GM12878 (cell line): ENCODE results near the gene P2RX4. TPM values are rescaled to one million over a fixed set of nuclear protein-coding genes. Genes with fewer than 3 reads are reported as not detected.
A peak's percentile ranks its signal among the peaks of the same experiment; 100 is the strongest.

ENCODE experiments used
- BACH1 ChIP-seq: fragments of 450-650 bp; IDR thresholded peaks from 2 replicates; pipeline ENCODE4 v1.6.1; 2017; ENCODE audit warnings: mild to moderate bottlenecking, borderline replicate concordance
- GATAD2B ChIP-seq: fragments of 450-650 bp; conservative IDR thresholded peaks from 2 replicates; pipeline ENCODE4 v1.6.1; 2017; ENCODE audit warnings: low read depth, mild to moderate bottlenecking, moderate library complexity
- MEF2B ChIP-seq: fragments of 450-650 bp; IDR thresholded peaks from 2 replicates; pipeline ENCODE4 v1.6.1; 2018; ENCODE audit warnings: mild to moderate bottlenecking, moderate library complexity; ENCODE audit not compliant: partially characterized antibody, poor library complexity, severe bottlenecking
- PAX5 ChIP-seq: IDR thresholded peaks from 2 replicates; pipeline ENCODE4 v1.6.1; 2011; ENCODE audit warnings: low read depth, low read length, borderline replicate concordance
- PML ChIP-seq: IDR thresholded peaks from 2 replicates; pipeline ENCODE4 v1.6.1; 2012; ENCODE audit warnings: low read length, inconsistent platforms
- POLR2A ChIP-seq: IDR thresholded peaks from 2 replicates; pipeline ENCODE4 v1.6.1; 2011; ENCODE audit warnings: low read depth, mild to moderate bottlenecking, low read length
- POLR2AphosphoS5 ChIP-seq: IDR thresholded peaks from 2 replicates; pipeline ENCODE4 v1.6.1; 2011; ENCODE audit warnings: mild to moderate bottlenecking, low read length, inconsistent platforms
- POU2F2 ChIP-seq: IDR thresholded peaks from 3 replicates; pipeline ENCODE4 v1.6.1; 2011; ENCODE audit warnings: low read depth, mild to moderate bottlenecking, low read length, borderline replicate concordance
- RBBP5 ChIP-seq: fragments of 200-600 bp; sonication (generic); conservative IDR thresholded peaks from 2 replicates; pipeline ENCODE4 v1.6.1; 2016
- SMAD5 ChIP-seq: IDR thresholded peaks from 2 replicates; pipeline ENCODE4 v1.6.1; 2016; ENCODE audit warnings: antibody characterized with exemption, low read depth
- STAT1 ChIP-seq: fragments of 450-650 bp; conservative IDR thresholded peaks from 2 replicates; pipeline ENCODE4 v1.6.1; 2014; ENCODE audit warnings: antibody characterized with exemption, mild to moderate bottlenecking
- ZNF24 ChIP-seq: fragments of 450-650 bp; IDR thresholded peaks from 2 replicates; pipeline ENCODE4 v1.6.1; 2017; ENCODE audit warnings: antibody characterized with exemption, mild to moderate bottlenecking
- polyA plus RNA-seq, 11 experiments: library from polyadenylated mRNA; depleted of rRNA in 4 of 11; unstranded in 6 of 11; stranded (reverse) in 5 of 11; fragments of >200 nt; fragmentation: Nextera tagmentation in 4 of 11; fragmentation: Illumina TruSeq in 1 of 11; extraction: Ambion mirVana in 4 of 11; extraction: Trizol in 1 of 11; gene quantifications; 1 replicate in 1 of 11; 2 replicates in 10 of 11; pipeline versions ENCODE4 v1.2.1 to v1.2.3, GENCODE V29; 2011 to 2016; ENCODE audit warnings: inconsistent platforms in 2 of 11, missing spikeins in 2 of 11, low read depth in 1 of 11
- total RNA-seq, 4 experiments: library from RNA; depleted of rRNA in 3 of 4; stranded (reverse); fragments of >200 nt in 3 of 4; fragmentation: Illumina TruSeq in 1 of 4; extraction: Trizol in 1 of 4; gene quantifications; 2 replicates each; pipeline versions ENCODE4 v1.2.1 to v1.2.3, GENCODE V29; 2013 to 2021
- TF ChIP-seq, protein P1 (sequence below): IDR thresholded peaks from 2 replicates; pipeline ENCODE4 v1.6.1; 2011; ENCODE audit warnings: borderline replicate concordance, low read depth, mild to moderate bottlenecking, moderate library complexity, low read length; ENCODE audit not compliant: insufficient read depth, poor library complexity, severe bottlenecking
- TF ChIP-seq, protein P2 (sequence below): fragments of 450-650 bp; formaldehyde crosslinking; IDR thresholded peaks from 2 replicates; pipeline ENCODE4 v1.4.0; 2022; ENCODE audit warnings: mild to moderate bottlenecking, moderate library complexity
- TF ChIP-seq, protein P3 (sequence below): fragments of 450-650 bp; IDR thresholded peaks from 2 replicates; pipeline ENCODE4 v1.6.1; 2017; ENCODE audit warnings: mild to moderate bottlenecking, moderate library complexity
- TF ChIP-seq, protein P4 (sequence below): IDR thresholded peaks from 2 replicates; pipeline ENCODE4 v1.6.1; 2012; ENCODE audit warnings: low read depth, low read length, improper control_type of control experiment
- TF ChIP-seq, protein P5 (sequence below): fragments of 450-650 bp; IDR thresholded peaks from 2 replicates; pipeline ENCODE4 v1.6.1; 2017; ENCODE audit warnings: mild to moderate bottlenecking

Gene P2RX4
- total and polyA plus RNA-seq, 10 of the 15 experiments (the other 5 are each of a cell fraction or from before 2014, with no cell fraction given): 9.0 to 43.4 (median 20.5) TPM

DNA sequence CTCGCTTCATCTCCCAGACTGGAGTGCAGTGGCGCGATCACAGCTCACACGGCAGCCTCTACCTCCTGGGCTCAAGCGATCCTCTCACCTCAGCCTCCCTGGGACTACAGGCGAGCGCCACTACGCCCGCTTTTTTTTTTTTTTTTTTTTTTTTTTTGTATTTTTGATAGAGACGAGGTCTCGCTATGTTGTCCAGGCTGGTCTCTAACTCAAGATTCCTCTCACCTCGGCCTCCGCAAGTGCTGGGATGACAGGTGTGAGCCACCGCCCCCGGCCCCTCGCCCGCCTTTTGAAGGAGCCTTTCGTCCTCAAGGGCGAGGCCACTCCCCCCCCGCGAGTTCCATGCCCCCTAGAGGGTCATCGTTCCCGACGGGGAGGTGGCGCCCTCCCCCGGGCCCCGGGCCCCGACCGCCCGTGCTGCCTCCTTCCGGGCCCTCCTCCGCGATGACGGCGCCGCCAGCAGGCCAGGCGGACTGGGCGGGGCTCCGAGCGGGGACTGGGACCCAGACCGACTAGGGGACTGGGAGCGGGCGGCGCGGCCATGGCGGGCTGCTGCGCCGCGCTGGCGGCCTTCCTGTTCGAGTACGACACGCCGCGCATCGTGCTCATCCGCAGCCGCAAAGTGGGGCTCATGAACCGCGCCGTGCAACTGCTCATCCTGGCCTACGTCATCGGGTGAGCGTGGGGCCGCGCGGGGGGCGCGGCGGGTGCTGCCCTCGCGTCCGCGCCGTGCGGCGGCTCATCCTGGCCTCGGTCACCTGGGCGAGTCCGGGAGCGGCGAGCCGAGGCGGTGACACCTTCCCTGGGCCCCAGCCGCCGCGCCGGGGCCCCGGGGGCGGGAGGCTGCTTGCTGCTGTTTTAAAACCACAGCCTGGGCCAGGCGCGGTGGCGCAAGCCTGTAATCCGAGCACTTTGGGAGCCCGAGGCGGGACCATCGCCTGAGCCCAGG is at the start of gene P2RX4 (continued):
- TF ChIP-seq, protein P1, sequence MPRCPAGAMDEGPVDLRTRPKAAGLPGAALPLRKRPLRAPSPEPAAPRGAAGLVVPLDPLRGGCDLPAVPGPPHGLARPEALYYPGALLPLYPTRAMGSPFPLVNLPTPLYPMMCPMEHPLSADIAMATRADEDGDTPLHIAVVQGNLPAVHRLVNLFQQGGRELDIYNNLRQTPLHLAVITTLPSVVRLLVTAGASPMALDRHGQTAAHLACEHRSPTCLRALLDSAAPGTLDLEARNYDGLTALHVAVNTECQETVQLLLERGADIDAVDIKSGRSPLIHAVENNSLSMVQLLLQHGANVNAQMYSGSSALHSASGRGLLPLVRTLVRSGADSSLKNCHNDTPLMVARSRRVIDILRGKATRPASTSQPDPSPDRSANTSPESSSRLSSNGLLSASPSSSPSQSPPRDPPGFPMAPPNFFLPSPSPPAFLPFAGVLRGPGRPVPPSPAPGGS: no peak
- TF ChIP-seq MEF2B: peak; percentile 51
- TF ChIP-seq STAT1: 0 out of 2 replicates have a peak, but pooled peaks have one; percentile 23
- peak; percentile 77; the same call in 1 of the 3 replicates for TF ChIP-seq POU2F2
- TF ChIP-seq, protein P2, sequence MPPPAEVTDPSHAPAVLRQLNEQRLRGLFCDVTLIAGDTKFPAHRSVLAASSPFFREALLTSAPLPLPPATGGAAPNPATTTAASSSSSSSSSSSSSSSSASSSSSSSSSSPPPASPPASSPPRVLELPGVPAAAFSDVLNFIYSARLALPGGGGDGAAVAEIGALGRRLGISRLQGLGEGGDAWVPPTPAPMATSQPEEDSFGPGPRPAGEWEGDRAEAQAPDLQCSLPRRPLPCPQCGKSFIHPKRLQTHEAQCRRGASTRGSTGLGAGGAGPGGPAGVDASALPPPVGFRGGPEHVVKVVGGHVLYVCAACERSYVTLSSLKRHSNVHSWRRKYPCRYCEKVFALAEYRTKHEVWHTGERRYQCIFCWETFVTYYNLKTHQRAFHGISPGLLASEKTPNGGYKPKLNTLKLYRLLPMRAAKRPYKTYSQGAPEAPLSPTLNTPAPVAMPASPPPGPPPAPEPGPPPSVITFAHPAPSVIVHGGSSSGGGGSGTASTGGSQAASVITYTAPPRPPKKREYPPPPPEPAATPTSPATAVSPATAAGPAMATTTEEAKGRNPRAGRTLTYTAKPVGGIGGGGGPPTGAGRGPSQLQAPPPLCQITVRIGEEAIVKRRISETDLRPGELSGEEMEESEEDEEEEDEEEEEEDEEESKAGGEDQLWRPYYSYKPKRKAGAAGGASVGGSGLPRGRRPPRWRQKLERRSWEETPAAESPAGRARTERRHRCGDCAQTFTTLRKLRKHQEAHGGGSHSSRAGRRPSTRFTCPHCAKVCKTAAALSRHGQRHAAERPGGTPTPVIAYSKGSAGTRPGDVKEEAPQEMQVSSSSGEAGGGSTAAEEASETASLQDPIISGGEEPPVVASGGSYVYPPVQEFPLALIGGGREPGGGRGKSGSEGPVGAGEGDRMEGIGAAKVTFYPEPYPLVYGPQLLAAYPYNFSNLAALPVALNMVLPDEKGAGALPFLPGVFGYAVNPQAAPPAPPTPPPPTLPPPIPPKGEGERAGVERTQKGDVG (CRISPR knock-in tag): no peak
- peak; percentile 78 for TF ChIP-seq SMAD5
- TF ChIP-seq GATAD2B: peak; percentile 94
- TF ChIP-seq, protein P3, sequence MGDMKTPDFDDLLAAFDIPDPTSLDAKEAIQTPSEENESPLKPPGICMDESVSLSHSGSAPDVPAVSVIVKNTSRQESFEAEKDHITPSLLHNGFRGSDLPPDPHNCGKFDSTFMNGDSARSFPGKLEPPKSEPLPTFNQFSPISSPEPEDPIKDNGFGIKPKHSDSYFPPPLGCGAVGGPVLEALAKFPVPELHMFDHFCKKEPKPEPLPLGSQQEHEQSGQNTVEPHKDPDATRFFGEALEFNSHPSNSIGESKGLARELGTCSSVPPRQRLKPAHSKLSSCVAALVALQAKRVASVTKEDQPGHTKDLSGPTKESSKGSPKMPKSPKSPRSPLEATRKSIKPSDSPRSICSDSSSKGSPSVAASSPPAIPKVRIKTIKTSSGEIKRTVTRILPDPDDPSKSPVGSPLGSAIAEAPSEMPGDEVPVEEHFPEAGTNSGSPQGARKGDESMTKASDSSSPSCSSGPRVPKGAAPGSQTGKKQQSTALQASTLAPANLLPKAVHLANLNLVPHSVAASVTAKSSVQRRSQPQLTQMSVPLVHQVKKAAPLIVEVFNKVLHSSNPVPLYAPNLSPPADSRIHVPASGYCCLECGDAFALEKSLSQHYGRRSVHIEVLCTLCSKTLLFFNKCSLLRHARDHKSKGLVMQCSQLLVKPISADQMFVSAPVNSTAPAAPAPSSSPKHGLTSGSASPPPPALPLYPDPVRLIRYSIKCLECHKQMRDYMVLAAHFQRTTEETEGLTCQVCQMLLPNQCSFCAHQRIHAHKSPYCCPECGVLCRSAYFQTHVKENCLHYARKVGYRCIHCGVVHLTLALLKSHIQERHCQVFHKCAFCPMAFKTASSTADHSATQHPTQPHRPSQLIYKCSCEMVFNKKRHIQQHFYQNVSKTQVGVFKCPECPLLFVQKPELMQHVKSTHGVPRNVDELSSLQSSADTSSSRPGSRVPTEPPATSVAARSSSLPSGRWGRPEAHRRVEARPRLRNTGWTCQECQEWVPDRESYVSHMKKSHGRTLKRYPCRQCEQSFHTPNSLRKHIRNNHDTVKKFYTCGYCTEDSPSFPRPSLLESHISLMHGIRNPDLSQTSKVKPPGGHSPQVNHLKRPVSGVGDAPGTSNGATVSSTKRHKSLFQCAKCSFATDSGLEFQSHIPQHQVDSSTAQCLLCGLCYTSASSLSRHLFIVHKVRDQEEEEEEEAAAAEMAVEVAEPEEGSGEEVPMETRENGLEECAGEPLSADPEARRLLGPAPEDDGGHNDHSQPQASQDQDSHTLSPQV: 0 out of 2 replicates have a peak, but pooled peaks have one; percentile 11
- peak; percentile 90 for TF ChIP-seq POLR2AphosphoS5
- no peak for TF ChIP-seq RBBP5
- peak; percentile 99 for TF ChIP-seq POLR2A
- peak; percentile 96 for TF ChIP-seq BACH1
- TF ChIP-seq, protein P4, sequence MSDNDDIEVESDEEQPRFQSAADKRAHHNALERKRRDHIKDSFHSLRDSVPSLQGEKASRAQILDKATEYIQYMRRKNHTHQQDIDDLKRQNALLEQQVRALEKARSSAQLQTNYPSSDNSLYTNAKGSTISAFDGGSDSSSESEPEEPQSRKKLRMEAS: peak; percentile 62; the same call in 1 of the 2 replicates
- TF ChIP-seq, protein P5, sequence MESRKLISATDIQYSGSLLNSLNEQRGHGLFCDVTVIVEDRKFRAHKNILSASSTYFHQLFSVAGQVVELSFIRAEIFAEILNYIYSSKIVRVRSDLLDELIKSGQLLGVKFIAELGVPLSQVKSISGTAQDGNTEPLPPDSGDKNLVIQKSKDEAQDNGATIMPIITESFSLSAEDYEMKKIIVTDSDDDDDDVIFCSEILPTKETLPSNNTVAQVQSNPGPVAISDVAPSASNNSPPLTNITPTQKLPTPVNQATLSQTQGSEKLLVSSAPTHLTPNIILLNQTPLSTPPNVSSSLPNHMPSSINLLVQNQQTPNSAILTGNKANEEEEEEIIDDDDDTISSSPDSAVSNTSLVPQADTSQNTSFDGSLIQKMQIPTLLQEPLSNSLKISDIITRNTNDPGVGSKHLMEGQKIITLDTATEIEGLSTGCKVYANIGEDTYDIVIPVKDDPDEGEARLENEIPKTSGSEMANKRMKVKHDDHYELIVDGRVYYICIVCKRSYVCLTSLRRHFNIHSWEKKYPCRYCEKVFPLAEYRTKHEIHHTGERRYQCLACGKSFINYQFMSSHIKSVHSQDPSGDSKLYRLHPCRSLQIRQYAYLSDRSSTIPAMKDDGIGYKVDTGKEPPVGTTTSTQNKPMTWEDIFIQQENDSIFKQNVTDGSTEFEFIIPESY: peak; percentile 14; the same call in 1 of the 2 replicates
- peak; percentile 46; the same call in 1 of the 2 replicates for TF ChIP-seq ZNF24
- peak; percentile 65; the same call in 1 of the 2 replicates for TF ChIP-seq PML
- TF ChIP-seq PAX5: peak; percentile 65; the same call in 1 of the 2 replicates
